Measurements from ENCODE around the gene SMIM23.

Gene SMIM23

GRCh38 chr5:171825051-171825450, 39.4 kb downstream of the SMIM23 start:
- no peak for TF ChIP-seq CTCF (conservative IDR thresholded peaks at IDR 0.05; ENCODE audit: low read depth, low read length)
- no peak overlapping the region for H3K4me3 ChIP-seq (ENCODE audit: low read length)
- no peak for DNase-seq (ENCODE audit: low read depth)

GRCh38 chr5:171826132-171826531, 40.5 kb downstream of the SMIM23 start:
- no peak for TF ChIP-seq CTCF (conservative IDR thresholded peaks at IDR 0.05; ENCODE audit: low read depth, low read length)
- DNase-seq (ENCODE audit: low read depth) = no peak
- H3K4me3 ChIP-seq (ENCODE audit: low read length) = no peak overlapping the region

- no peak for TF ChIP-seq CTCF (conservative IDR thresholded peaks at IDR 0.05; ENCODE audit: low read depth, low read length)
- H3K4me3 ChIP-seq (ENCODE audit: low read length) = no peak overlapping the region
- no peak for DNase-seq (ENCODE audit: low read depth)
These were observed 41.5 kb downstream of the SMIM23 start for GRCh38 chr5:171827162-171827561.

- TF ChIP-seq CTCF (conservative IDR thresholded peaks at IDR 0.05; ENCODE audit: low read depth, low read length) = no peak
- no peak for DNase-seq (ENCODE audit: low read depth)
These were observed 45.1 kb downstream of the SMIM23 start for GRCh38 chr5:171830686-171831085.

GRCh38 chr5:171832775-171833174, 47.2 kb downstream of the SMIM23 start:
- H3K4me3 ChIP-seq (ENCODE audit: low read length) = no peak overlapping the region
- DNase-seq (ENCODE audit: low read depth) = no peak
- no peak for TF ChIP-seq CTCF (conservative IDR thresholded peaks at IDR 0.05; ENCODE audit: low read depth, low read length)

More at GRCh38 chr5:171830686-171831085, 45.1 kb downstream of the SMIM23 start:
- no peak overlapping the region for H3K4me3 ChIP-seq (ENCODE audit: low read length)

- no peak for DNase-seq (ENCODE audit: low read depth)
These were observed 48.8 kb downstream of the SMIM23 start for GRCh38 chr5:171834461-171834860.

More at GRCh38 chr5:171834461-171834860, 48.8 kb downstream of the SMIM23 start:
- TF ChIP-seq CTCF (conservative IDR thresholded peaks at IDR 0.05; ENCODE audit: low read depth, low read length) = no peak
- no peak overlapping the region for H3K4me3 ChIP-seq (ENCODE audit: low read length)

Measured in retinal pigment epithelial cell (primary cell).